ENCODE results near the gene FTO. TPM values are rescaled to one million over a fixed set of nuclear protein-coding genes. Genes with fewer than 3 reads are reported as not detected.

FTO gene
- total RNA-seq (2022) (76.3 and 78.3 TPM in 2 replicates), Bru-seq, nascent RNA (percentile 78 among the genes with signal in this experiment), BruChase-seq, experiment 1, labeled RNA remaining after a 2-hour chase (percentile 74 among the genes with signal in this experiment), BruChase-seq, experiment 2, labeled RNA remaining after a 6-hour chase (percentile 68 among the genes with signal in this experiment)
- long read RNA-seq, full-length matches to known transcripts = 21 of 46 reads
- long read RNA-seq, partial matches to known transcripts = 2 of 46 reads
- long read RNA-seq, other reads (novel, unspliced or antisense) = 23 of 46 reads

DNA sequence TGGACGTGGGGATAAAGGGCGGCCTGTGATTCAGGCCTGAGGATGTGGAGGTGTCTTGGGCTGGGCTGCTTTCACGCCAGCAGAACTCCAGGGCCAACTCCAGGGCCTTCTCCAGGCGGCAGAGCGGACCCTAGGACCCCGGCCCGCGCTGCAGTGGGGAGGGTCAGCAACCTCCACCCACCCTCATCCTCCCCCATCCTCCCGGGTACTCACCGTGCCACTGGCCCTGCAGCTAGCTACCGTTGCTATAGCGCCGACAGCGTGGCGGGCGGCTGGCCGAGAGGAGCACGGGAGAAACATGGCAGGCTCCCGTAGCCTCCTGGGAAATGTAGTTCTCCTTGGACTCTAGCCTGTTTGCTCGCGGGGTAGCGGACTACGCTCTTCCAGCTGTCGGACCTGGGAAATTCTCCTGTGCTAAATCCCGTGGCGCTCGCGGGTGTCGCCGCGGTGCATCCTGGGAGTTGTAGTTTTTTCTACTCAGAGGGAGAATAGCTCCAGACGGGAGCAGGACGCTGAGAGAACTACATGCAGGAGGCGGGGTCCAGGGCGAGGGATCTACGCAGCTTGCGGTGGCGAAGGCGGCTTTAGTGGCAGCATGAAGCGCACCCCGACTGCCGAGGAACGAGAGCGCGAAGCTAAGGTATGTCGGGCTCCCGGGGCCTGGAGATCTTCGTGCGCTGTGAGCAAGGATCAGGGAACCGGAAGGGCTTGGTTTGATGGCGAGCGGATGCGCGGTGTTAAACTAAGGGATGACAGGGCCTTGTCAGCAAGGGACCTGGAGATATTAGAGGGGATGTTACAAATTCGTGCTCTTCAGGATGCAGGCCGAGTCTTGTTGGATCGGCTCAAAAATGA is at the start of gene FTO, which contains the start of gene RPGRIP1L:
FTO (plus strand) TSS at position 567 of the 855 bp plus-strand sequence.
RPGRIP1L (minus strand) TSS at position 270 of the 855 bp plus-strand sequence. CDS start 3,136 bp downstream, outside the sequence.
- H3K4me3 ChIP-seq (ENCODE audit: low read depth, low read length) = peak within 1 kb of the TSS; percentile 82
- H3K9me3 Mint-ChIP-seq (ENCODE audit: unreplicated experiment) = no peaks in the 10 kb centered on the region
- peaks cover 8% of the 10 kb centered on the region; the same call in 1 of the 2 replicates for H3K4me1 ChIP-seq
- TF ChIP-seq, protein P1, sequence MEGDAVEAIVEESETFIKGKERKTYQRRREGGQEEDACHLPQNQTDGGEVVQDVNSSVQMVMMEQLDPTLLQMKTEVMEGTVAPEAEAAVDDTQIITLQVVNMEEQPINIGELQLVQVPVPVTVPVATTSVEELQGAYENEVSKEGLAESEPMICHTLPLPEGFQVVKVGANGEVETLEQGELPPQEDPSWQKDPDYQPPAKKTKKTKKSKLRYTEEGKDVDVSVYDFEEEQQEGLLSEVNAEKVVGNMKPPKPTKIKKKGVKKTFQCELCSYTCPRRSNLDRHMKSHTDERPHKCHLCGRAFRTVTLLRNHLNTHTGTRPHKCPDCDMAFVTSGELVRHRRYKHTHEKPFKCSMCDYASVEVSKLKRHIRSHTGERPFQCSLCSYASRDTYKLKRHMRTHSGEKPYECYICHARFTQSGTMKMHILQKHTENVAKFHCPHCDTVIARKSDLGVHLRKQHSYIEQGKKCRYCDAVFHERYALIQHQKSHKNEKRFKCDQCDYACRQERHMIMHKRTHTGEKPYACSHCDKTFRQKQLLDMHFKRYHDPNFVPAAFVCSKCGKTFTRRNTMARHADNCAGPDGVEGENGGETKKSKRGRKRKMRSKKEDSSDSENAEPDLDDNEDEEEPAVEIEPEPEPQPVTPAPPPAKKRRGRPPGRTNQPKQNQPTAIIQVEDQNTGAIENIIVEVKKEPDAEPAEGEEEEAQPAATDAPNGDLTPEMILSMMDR (IDR thresholded peaks at IDR 0.05; ENCODE audit: insufficient read depth in 1 of 2, low read depth in 1 of 2, low read length in 1 of 2, severe bottlenecking in 1 of 2, unreplicated experiment in 1 of 2) = no peak
- H3K27ac Mint-ChIP-seq (ENCODE audit: unreplicated experiment) = peak within 1 kb of the TSS; percentile 72
- no peaks in the 10 kb centered on the region for H3K27me3 Mint-ChIP-seq (ENCODE audit: insufficient read depth, unreplicated experiment)
- H3K36me3 Mint-ChIP-seq (ENCODE audit: insufficient read depth, unreplicated experiment) = no peaks in the 10 kb centered on the region
- ChIA-PET POLR2A (interaction anchor here (0.8 kb wide), 1 partner anchor 23 kb away, joined by 5 read pairs; no protein-coding TSS in a partner anchor), CTCF (interaction anchor here (0.8 to 1.8 kb wide), 6 partner anchors 12 to 154 kb away, joined by 3 to 14 read pairs (median 5); no protein-coding TSS in a partner anchor)
- no TSS peak for BruUV-seq (replicated peaks)
- no peaks in the 10 kb centered on the region for H3K9me3 ChIP-seq
- H3K4me1 Mint-ChIP-seq (ENCODE audit: low read depth, unreplicated experiment) = no peaks in the 10 kb centered on the region
- H3K27me3 ChIP-seq (replicated peaks; ENCODE audit: control insufficient read depth, insufficient read depth, low read length) = no peaks in the 10 kb centered on the region
- peak; percentile 100 for DNase-seq
- H3K36me3 ChIP-seq (ENCODE audit: control insufficient read depth, insufficient read depth, low read length) = no peaks in the 10 kb centered on the region
- intact Hi-C loops (cut with micrococcal nuclease; ENCODE audit: unreplicated experiment) = loop anchor here (1.0 to 5.0 kb wide), 2 partner anchors 28 to 53 kb away; no protein-coding TSS in a partner anchor
- peak within 1 kb of the TSS; percentile 89 for H3K4me3 Mint-ChIP-seq (ENCODE audit: unreplicated experiment)

DNA sequence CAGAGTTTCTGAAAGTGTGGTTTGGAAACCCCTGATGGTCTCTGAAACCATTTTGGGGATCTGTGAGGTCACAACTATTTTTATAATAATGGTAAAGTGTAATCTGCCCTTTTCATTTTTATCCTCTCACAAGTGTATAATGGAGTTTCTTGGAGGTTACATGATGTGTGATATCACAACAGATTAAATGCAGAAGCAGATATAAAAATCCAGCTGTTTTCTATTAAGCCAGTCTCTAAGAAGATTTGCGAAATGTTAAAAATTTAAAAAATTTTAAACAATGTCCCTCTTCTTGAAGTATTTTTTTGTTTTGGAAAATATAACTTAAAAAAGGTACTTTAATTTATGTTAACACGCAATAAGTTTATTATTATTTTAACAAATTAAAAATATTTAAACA is 49.0 kb upstream of the FTO start:
- TF ChIP-seq, protein P1 (IDR thresholded peaks at IDR 0.05; ENCODE audit: insufficient read depth in 1 of 2, low read depth in 1 of 2, low read length in 1 of 2, severe bottlenecking in 1 of 2, unreplicated experiment in 1 of 2) = no peak
- no peaks in the 10 kb centered on the region for H3K27me3 Mint-ChIP-seq (ENCODE audit: insufficient read depth, unreplicated experiment)
- DNase-seq = no peak
- H3K27ac Mint-ChIP-seq (ENCODE audit: unreplicated experiment) = no peak overlapping the region
- Histone ChIP-seq H3K4me1 (peaks cover 9% of the 10 kb centered on the region), H3K4me3 (ENCODE audit: low read depth, low read length) (no peak overlapping the region), H3K36me3 (ENCODE audit: control insufficient read depth, insufficient read depth, low read length) (no peaks in the 10 kb centered on the region), H3K27me3 (replicated peaks; ENCODE audit: control insufficient read depth, insufficient read depth, low read length) (no peaks in the 10 kb centered on the region), H3K9me3 (no peaks in the 10 kb centered on the region)
- no peak overlapping the region for H3K4me3 Mint-ChIP-seq (ENCODE audit: unreplicated experiment)
- intact Hi-C loops (cut with micrococcal nuclease; ENCODE audit: unreplicated experiment) = no loop called here
- no TSS peak for BruUV-seq (replicated peaks)
- no peaks in the 10 kb centered on the region for H3K9me3 Mint-ChIP-seq (ENCODE audit: unreplicated experiment)
- CTCF ChIA-PET = no interaction called here
- H3K4me1 Mint-ChIP-seq (ENCODE audit: low read depth, unreplicated experiment) = peaks cover 13% of the 10 kb centered on the region
- peaks cover 8% of the 10 kb centered on the region for H3K36me3 Mint-ChIP-seq (ENCODE audit: insufficient read depth, unreplicated experiment)
- POLR2A ChIA-PET = no interaction called here

DNA sequence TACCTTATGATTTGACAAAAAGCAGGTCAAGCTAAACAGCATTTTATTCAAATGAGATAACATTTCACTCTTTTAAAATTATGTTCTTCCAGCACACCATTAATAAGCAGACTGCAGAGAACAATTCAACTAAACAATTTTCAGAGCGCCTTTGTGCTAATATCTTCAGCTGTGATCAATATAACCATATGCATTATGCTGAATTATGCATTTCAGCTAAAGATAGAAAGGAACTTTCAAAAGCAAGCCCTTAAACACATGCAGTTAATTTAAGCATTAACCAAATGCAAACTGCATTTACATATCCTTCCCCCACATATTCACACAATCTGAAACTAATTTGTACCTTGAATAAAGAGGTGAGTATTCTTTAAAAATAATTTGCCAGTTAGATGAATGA is 41.9 kb upstream of the FTO start:
- Histone ChIP-seq H3K36me3 (ENCODE audit: control insufficient read depth, insufficient read depth, low read length) (no peaks in the 10 kb centered on the region), H3K27me3 (replicated peaks; ENCODE audit: control insufficient read depth, insufficient read depth, low read length) (no peaks in the 10 kb centered on the region), H3K9me3 (no peaks in the 10 kb centered on the region), H3K4me3 (ENCODE audit: low read depth, low read length) (no peak overlapping the region), H3K4me1 (no peaks in the 10 kb centered on the region)
- TF ChIP-seq, protein P1 (IDR thresholded peaks at IDR 0.05; ENCODE audit: insufficient read depth in 1 of 2, low read depth in 1 of 2, low read length in 1 of 2, severe bottlenecking in 1 of 2, unreplicated experiment in 1 of 2) = no peak
- intact Hi-C loops (cut with micrococcal nuclease; ENCODE audit: unreplicated experiment) = no loop called here
- H3K4me3 Mint-ChIP-seq (ENCODE audit: unreplicated experiment) = no peak overlapping the region
- no peaks in the 10 kb centered on the region for H3K4me1 Mint-ChIP-seq (ENCODE audit: low read depth, unreplicated experiment)
- no peaks in the 10 kb centered on the region for H3K36me3 Mint-ChIP-seq (ENCODE audit: insufficient read depth, unreplicated experiment)
- CTCF ChIA-PET = no interaction called here
- no peaks in the 10 kb centered on the region for H3K9me3 Mint-ChIP-seq (ENCODE audit: unreplicated experiment)
- no TSS peak for BruUV-seq (replicated peaks)
- no peak overlapping the region for H3K27ac Mint-ChIP-seq (ENCODE audit: unreplicated experiment)
- no peaks in the 10 kb centered on the region for H3K27me3 Mint-ChIP-seq (ENCODE audit: insufficient read depth, unreplicated experiment)
- POLR2A ChIA-PET = no interaction called here
- DNase-seq = no peak
